PFSK-1 (cell line): ENCODE data around the gene LMTK3.
A peak's percentile ranks its signal among the peaks of the same experiment; 100 is the strongest.

Experiments used
- FOXP2 ChIP-seq: optimal IDR thresholded peaks from 2 replicates; pipeline ENCODE3; 2011; ENCODE audit warnings: borderline replicate concordance, control low read depth, inconsistent platforms; ENCODE audit not compliant: insufficient read depth; ENCODE audit errors: extremely low read length, extremely low read depth
- POLR2AphosphoS5 ChIP-seq: IDR thresholded peaks from 2 replicates; pipeline ENCODE4 v1.6.1; 2012; ENCODE audit warnings: low read depth, mild to moderate bottlenecking, control low read depth, low read length, moderate library complexity
- TAF1 ChIP-seq: IDR thresholded peaks from 2 replicates; pipeline ENCODE4 v1.6.1; 2012; ENCODE audit warnings: low read length, control low read depth, borderline replicate concordance; ENCODE audit not compliant: insufficient read depth

DNA sequence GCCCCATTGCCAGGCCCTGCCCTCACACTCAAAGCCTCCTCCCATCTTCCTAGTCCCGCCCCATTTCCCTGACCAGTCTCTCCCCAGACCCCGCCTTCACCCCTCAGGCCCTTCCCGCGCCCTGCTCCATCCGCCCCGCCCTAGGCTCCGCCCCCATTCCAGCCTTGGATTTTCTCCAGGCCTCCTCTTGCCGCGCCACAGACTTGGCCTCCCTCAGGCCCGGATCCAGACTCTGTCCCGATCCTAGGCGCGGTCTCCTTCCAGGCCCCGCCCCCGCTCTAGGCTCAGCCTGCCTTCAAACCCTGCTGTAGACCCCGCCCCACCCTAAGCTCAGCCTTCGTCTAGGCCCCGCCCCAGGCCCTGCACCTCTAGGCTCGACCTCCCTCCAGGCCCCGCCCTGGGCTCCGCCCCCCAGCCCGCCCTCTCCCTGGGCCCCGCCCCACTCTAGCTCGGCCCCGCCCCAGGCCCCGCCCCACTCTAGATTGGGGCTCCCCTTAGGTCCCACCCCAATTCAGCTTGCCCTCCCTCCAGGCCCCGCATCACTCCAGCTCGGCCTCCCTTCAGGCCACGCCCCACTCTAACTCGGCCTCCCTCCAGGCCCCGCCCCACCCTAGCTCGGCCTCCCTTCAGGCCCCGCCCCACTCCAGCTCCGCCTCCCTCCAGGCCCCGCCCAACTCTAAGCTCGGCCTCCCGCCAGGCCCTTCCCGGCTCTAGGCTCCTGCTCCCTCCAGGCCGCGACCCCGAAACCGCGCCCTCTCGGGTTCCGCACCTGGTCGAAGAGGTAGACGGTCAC, 18.5 kb downstream of the LMTK3 start:
- TF ChIP-seq TAF1 (0 out of 2 replicates have a peak, but pooled peaks have one; percentile 38), POLR2AphosphoS5 (peak; percentile 62; the same call in 1 of the 2 replicates), FOXP2 (peak; percentile 40)
